Fibroblast of skin of abdomen (primary cell): ENCODE measurements around the gene STAP2.
"Not testable (repeated sequence)": the region's sequence is repeated elsewhere in the genome, so short reads cannot be mapped to it uniquely, and the experiment has no call there.

ENCODE experiments used
- DNase-seq: peaks from one replicate; pipeline ENCODE4 v3.0.0-alpha.2; 2013

STAP2 gene

DNA sequence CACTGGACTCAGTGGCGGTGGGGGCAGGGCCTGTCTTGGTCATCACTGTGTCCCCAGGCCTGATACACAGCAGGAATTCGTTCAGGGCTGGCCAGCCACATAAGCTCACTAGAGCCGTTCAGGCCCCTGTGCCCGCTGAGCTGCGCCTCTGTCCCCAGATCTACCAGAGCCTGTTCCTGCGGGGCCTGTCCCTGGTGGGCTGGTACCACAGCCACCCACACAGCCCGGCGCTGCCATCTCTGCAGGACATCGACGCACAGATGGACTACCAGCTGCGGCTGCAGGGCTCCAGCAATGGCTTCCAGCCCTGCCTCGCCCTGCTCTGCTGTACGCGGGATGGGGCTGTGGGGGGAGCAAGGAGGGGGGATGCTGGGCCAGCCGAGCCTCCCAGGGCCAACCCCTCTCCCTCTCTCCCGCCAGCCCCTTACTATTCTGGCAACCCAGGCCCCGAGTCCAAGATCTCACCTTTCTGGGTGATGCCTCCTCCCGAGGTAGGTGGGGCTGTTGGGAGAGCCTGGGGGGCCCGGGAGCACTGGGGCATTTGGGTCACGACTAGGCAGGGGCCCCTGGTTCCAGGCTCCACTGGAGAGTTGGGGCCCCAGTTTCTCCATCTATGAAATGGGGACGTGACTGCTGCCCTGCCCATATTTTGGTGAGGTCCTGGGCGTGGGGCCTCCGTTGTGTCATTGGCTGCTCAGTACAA is 18.6 kb upstream of the STAP2 start:
- DNase-seq: no peak

DNA sequence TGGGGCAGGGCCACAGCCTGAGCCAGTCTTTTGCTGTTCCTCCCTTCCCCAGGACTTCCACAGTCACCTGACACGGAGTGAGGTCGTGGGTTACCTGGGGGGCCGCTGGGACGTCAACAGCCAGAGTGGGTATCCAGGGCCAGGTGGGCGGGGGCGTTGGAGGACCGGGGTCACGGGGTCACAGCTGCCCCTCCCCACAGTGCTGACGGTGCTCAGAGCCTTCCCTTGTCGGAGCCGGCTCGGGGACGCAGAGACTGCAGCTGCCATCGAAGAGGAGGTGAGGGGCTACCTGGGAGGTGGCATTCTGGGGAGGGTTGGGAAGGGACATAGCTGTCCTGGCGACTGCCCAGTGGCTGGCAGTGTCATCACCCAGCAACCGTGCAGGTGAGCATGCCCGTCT is 16.3 kb upstream of the STAP2 start:
- DNase-seq: no peak

DNA sequence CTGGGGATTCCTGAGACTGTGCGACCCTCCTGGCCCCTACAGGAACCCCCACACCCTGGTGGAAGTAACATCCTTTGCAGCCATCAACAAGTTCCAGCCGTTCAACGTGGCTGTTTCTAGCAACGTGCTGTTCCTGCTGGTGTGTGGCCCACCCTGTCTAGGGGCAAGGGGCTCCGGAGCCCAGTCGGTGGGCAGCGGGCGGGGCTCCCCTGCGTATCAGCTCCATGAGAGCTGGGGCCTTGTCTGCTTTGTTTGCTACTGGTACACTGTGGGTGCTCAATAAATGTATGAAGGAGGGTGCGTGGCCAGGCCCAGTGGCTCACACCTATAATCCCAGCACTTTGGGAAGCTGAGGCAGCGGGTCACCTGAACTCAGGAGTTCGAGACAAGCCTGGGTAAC is 15.7 kb upstream of the STAP2 start:
- DNase-seq: no peak

DNA sequence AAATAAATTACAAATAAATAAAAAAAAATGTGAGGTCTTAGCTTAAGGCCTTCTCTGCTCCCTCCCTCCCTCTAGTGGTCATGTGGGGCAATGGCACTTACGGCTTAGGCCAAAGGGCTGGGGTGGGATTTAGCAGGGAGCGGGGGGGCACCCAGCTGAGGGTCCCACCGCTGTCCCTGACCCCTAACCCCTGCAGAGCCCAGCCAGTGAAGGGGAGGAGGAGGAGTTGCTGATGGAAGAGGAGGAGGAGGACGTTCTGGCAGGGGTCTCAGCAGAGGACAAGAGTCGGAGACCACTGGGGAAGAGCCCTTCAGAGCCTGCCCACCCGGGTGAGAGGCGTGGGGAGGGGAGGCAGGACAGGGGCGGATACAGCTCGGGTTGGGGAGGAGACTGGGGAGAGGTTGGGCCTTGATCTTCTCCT is 14.1 kb upstream of the STAP2 start:
- peak; percentile 55 for DNase-seq

DNA sequence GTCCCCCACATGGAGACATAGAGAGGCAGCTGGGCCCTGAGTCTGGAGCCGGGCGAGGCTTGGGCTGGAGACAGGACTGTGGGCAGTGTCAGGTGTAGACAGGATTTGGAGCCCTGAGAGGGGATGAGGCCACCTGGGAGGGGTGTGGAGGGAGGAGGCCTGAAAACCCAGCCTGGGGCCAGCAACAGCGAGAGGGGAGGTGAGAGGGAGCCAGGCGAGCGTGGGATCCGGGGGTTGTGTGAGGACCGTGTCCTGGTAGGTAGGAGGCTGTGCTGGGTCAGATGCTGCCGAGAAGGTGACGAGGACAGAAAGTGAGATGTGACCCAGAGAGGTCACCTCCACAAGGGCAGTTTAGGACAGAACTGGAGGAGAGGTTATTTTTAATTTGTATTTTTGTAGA is 12.1 kb upstream of the STAP2 start:
- no peak for DNase-seq

DNA sequence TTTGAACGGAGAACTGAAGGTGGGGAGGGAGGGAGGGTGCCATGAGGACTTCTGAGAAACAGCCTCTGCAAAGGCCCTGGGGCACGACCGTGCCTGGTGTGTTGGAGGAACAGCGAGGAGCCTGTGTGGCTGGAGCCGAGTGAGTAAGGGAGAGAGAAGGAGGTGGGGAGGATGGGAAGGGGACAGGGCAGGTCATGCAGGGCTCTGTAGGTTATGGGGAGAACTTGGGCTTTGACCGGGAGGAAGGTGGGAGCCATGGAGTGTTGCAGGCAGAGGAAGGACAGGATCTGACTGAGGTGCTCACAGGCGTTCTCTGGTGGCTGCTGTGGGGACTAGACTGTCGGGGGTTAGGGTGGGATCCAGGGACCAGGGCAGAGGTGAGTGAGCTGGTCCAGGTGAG is 11.5 kb upstream of the STAP2 start:
- DNase-seq: no peak

DNA sequence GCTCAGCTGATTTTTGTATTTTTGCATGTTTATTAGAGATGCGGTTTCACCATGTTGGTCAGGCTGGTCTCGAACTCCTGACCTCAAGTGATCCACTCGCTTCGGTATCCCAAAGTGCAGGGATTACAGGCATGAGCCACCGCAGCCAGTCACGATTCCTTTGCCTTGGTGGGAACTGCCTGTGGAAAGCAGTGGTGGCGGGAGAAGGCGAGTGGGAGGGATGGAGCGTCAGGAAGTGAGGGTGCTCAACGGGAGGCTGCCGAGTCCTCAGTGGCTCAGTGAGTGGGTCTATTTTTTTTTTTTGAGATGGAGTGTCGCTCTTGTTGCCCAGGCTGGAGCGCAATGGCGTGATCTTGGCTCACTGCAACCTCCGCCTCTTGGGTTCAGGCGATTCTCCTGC is 10.6 kb upstream of the STAP2 start:
- not testable (repeated sequence) for DNase-seq

DNA sequence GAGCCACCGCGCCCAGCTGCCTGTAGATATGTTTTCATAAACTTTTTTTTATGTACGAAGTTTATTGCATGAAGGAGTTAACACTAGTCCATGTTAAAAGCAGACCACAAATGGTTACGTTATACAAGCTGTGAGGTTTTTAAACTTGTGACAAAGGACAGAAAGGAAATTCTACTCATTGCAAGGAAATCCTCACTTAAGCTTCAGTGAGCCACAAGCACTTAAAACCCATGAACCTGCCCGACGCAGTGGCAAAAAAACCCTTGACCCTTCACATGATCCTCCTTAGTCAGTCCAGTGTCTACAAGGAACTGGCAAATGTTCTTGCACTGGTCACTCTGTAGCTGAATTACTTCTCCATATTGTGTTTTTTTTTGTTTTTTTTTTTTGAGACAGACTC is 8.9 kb upstream of the STAP2 start:
- no peak for DNase-seq

DNA sequence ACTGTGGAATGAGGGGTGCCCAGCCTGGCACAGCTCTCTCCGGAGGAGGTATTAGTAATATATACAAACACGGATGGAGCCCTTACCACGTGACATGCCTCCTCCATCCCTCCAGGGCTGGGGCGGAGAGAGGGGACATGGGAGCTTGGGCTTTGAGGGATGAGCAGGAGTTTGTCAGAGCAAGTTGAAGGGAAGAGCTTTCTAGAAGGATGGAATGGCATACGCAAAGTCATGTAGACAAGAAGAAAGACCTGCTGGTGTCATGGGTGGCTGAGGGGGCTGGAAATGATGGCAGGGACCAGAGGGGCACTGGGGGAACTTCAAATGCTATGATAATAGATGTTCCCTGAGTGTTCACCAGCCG is 7.4 kb upstream of the STAP2 start:
- DNase-seq: no peak

DNA sequence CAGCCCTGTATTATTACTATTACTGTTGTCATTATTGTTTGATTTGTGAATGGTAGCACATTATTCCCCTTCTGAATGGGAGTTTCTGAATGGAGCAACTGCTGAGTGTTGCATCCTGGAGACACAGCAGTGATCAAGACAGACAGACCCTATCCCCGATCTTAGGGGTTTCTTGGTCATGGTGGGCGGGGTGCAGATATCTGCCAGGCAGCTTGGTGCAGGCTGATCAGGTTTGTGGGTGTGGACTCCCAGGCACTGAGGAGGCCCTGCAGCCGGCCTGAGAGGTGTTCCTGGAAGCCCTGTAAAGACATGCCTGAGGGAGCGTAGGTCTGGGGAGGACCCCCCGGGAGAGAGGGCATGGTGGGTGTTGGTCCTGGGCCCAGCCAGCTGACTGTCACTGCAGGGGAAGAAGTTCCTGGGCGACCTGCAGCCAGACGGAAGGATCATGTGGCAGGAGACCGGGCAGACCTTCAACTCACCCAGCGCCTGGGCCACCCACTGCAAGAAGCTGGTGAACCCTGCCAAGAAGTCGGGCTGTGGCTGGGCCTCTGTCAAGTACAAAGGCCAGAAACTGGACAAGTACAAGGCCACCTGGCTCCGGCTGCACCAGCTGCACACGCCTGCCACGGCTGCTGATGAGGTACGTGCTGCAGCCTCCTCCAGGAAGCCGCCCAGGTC is 6.9 kb upstream of the STAP2 start:
- no peak for DNase-seq

DNA sequence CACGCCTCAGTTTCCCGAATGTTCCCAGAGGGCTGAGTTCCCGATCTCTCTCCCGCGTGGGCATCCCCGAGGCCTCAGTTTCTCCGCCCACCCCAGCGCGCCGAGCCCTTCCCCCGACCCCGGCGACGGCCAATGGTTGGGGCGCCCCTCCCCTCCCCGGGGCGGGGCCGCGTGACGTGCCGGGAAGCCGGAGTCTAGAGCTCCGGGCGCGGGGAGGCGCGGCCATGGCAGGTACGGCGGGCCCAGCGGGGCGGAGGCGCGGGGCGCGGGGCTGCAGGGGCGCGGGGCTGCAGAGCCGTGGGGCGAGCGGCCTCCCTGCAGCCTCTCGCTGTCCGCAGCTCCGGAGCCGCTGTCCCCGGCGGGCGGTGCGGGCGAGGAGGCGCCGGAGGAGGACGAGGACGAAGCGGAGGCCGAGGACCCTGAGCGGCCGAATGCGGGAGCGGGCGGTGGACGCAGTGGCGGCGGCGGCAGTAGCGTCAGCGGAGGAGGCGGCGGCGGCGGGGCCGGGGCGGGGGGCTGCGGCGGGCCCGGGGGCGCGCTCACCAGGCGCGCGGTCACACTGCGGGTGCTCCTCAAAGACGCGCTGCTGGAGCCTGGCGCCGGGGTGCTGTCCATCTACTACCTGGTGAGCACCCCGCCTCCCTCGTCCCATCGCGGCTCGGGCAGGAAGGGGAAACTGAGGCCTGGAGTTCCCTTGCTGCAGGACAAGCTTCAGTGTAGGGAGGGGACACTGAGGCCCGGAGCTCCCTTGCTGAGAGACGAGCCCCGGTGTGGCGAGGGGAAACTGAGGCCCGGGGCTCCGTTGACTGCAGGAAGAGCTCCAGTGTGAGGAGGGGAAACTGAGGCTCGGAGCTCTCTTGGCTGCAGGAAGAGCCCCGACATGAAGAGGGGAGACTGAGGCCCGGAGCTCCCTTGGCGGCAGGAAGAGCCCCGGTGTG is 5.0 kb upstream of the STAP2 start, which contains the start of gene MPND:
Gene MPND, plus strand, starts transcription at position 193 of the 938 bp plus-strand sequence. Its CDS starts 32 bp downstream, at position 225.
- DNase-seq: peak; percentile 79

DNA sequence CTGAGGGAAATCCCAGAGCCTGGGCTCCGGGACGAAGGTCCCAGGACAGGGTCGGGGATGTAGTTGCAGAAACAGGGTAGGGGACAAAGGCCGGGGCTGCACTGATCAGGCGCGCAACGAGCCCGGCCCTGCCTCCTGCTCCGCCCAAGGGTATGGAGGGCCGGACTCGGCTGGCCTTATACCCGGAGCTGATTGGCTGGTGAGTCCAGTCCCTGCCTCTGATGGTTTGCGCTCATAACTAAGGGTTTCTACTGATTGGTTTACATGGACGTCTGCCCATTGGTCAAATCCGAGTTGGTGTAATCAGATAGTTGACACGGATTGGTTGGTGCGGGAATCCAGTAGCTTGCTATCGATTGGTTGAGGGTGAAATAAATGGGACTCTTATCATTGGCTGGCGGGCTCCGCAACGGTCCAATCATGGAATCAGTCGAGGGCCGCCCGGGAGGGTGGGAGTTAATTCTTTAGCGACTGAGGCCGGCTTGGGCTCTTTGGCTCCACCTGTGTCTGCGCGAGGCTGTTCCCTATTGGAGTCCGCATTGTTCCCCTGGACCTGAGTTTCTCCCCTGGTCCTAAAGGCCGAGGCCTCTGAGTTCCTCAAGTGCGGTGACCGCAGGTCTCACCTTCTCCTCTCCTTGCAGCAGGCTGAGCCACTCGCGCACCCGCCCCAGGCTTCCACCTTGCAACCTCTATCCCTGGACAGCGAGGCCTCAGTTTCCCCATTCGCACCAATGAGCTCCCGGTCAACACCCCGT is 4.2 kb upstream of the STAP2 start:
- DNase-seq: peak; percentile 100

DNA sequence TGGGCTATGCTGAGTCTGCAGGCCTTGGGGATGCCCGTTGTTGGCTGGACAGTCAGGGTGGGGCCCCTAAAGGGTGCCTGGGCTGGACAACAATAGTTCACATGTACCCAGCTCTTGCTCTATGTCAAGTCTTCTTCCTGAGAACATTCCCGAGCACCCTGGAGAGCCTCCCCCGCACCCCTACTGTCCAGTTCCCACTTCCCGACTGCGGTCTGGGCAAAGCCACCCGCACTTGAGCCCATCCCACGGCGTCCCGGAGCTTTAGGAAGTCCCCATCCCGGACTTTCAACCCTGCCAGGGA is 3.6 kb upstream of the STAP2 start:
- DNase-seq: no peak

DNA sequence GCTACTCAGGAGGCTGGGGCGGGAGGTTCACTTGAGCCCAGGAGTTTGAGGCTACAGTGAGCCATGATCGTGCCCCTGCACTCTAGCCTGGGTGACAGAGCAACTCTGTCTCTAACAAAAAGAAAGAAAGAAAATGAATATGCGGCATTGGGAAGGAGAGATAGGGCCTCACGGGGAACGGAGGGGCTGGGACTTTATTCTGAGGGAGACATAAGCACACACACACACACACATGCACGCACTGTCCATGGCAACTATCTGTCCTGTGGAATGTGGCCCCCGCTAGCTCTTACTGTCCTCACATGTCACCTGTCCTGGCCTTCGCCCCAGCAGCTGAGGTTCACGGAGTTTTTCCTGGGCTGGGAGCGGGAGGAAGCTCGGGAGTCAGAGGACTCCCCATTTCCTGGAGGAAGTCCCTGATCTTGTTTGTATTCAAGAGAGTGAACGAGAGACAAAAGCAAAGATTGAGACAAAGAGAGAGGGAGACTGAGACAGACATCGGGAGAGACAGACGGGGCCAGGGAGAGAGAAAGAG is 654 bp downstream of the STAP2 start:
- peak; percentile 5 for DNase-seq

DNA sequence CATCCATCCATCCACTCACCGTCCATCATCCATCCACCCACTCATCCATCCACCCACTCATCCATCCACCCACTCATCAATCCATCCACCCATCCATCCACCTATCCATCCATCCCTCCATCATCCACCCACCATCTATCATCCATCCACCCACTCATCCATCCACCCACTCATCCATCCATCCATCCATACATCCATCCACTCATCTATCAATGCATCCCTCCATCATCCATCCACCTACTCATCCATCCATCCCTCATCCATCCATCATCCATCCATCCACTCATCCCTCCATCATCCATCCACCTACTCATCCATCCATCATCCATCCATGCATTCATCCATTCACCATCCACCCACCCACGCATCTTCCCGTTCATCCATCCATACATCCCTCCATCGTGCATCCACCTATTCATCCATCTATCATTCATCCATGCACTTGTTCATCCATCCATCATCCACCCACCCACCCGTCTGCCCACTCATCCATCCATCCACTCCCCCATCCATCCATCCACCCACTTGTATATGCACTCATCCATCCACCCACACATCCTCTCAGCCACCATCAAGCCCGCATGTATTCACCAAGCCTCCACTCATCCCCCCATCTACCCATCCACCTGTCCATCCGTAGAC is 3.6 kb downstream of the STAP2 start:
- DNase-seq: no peak

DNA sequence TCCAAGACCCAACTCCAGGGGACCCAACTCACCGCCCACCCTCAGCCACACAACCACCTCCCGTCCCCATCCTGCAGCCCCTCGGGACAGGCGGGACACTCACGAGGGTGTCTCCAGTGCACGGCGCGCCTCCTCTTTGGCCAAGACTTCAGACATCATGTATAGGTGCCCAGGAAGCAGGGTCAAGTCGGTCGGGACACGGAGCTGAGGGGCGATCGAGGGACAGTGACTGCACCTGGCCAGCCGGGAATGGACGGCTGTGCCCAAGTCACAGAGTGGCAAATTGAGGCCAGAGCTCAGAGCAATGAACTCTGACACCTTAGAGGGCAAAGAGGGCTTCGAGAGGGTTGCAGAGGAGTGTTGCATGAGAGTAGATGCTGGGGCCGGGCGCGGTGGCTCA is 8.8 kb downstream of the STAP2 start:
- DNase-seq: no peak

DNA sequence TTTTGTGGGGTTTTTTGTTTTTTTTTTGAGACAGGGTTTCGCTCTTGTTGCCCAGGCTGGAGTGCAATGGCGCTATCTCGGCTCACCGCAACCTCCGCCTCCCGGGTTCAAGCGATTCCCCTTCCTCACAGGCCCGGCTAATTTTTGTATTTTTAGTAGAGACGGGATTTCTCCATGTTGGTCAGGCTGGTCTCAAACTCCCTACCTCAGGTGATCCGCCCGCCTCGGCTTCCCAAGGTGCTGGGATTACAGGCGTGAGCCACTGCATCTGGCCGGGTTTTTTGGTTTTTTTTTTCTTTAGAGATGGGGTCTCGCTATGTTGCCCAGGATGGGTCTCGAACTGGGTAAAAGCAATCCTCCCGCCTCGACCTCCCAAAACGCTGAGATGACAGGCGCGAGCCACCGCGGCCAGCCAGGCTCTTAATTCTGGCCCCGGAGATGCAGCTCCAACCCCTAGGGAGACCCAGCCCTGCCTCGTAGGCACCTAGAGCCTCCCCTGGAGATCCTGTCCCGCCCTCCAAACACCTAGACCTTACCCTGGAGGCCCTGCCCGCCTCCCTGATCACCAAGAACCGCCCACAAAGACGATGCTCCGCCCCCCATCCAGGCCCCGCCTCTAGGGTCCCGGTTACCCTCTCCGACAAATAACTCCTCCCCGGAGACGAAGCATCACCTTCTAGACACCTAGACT is 9.5 kb downstream of the STAP2 start:
- DNase-seq: not testable (repeated sequence)

DNA sequence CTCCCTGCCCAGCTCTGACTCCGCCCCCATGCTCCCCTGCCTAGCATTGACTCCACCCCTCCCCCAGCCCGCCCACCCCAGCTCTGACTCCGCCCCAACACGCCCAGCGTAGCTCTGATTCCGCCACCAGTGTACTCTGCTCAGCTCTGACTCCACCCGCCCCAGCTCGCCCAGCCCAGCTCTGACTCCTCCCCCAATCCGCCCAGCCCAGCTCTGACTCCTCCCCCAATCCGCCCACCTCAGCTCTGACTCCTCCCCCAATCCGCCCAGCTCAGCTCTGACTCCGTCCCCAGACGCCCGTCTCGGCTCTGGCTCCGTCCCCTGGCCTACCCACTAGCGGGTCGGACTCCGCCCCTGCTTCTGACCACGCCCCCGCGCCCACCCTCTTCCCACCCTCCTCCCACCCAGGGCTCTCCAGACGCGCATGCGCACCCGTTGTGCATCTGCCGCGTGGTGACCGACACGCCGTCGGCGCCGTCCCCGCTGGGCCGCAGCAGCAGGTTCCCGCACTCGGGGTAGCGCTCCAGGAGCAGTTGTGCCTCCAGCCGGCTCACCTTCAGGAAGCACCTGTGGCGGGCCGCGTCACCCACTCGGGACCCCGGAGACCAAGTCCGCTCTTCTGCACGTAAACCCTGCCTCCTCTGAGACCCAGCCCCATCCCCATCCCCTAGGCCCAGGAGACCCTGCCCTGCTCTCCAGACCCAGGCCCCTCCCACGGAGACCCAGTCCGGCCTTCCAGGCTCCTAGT is 10.2 kb downstream of the STAP2 start:
- DNase-seq: peak; percentile 96

DNA sequence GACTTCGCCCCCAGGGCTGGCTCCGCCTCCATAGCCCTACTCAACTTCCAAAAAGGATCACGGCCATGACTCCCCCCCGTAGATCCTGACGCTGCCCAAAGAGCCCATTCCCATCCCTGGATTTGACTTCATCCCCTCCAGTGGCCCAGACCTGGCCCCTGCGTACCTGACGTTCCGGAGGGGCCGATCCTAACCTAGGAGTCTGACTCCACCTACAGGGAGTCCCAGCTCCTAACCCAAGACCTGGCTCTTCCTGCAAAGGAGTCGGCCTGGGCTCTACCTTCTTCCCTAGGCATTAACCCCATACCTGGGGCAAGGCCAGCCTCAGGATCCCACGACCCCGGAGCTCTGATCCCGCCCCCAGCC is 10.8 kb downstream of the STAP2 start:
- DNase-seq: no peak

DNA sequence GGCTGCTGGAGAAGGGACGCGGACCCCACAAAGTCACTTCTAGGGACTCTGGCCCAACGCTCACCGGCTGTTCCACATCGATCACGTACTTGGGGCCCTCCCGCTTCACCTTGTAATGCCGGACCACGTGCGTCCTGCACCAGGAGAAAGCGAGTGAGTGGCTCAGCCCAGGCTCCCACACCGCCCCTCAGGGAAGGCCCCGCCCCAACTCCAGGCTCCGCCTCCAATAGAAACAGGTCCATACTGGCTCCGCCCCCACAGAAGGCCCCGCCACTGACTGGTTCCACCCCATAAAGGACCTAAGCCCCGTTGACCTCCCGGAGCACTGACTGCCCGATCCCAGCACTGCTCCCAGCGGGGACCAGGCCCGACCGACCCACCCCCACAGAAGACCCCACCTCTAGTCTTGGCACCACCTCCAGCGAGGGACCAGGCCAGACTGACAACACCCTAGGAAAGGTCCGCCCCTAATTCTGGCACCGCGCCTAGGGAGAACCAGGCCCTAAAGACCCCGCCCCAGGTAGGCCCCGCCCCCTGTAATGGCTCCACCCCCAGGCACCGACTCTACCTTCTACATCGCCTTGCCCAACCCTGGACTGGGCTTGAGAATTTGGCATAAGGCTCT is 11.3 kb downstream of the STAP2 start:
- DNase-seq: peak; percentile 55
